Hematopoietic multipotent progenitor cell (in vitro differentiated cells): ENCODE data around the gene RCN1. TPM values are rescaled to one million over a fixed set of nuclear protein-coding genes. Genes with fewer than 3 reads are reported as not detected.
"Not testable (repeated sequence)": the region's sequence is repeated elsewhere in the genome, so short reads cannot be mapped to it uniquely, and the experiment has no call there.

ENCODE experiments used
- DNase-seq, 3 donors: peaks; one replicate each; pipeline ENCODE4 v3.0.0-alpha.2; 2011 to 2015; ENCODE audit warnings: low read depth in 2 of 3, low spot score in 2 of 3
- total RNA-seq: library from RNA; depleted of rRNA; stranded (reverse); fragments of >200 nt; gene quantifications from one replicate; pipeline ENCODE4 v1.2.3, GENCODE V29; 2012

The RCN1 gene
- total RNA-seq, 1 donor = 35.3 TPM

GRCh38 chr11:32073644-32074026, 17.2 kb upstream of the RCN1 start:
- DNase-seq = no peak

- no peak for DNase-seq
These were observed 11.3 kb upstream of the RCN1 start for GRCh38 chr11:32079553-32079952.

GRCh38 chr11:32080361-32080980, 10.4 kb upstream of the RCN1 start:
- no peak for DNase-seq

GRCh38 chr11:32081129-32081641, 9.7 kb upstream of the RCN1 start:
- peak in 1 of 3 donors; percentile 11 for DNase-seq

GRCh38 chr11:32081901-32082300, 9.0 kb upstream of the RCN1 start:
- DNase-seq = no peak

- DNase-seq = no peak
These were observed 8.4 kb upstream of the RCN1 start for GRCh38 chr11:32082346-32082986.

- no peak for DNase-seq
These were observed 3.3 kb upstream of the RCN1 start for GRCh38 chr11:32087597-32087996.

- peak in 2 of 3 donors; percentile 39 to 49 for DNase-seq
These were observed 2.5 kb upstream of the RCN1 start for GRCh38 chr11:32088117-32088941.

- DNase-seq = no peak
These were observed 1.8 kb downstream of the RCN1 start for GRCh38 chr11:32092581-32093170.

GRCh38 chr11:32094923-32095322, 4.0 kb downstream of the RCN1 start:
- DNase-seq = no peak

- DNase-seq = no peak
These were observed 7.4 kb downstream of the RCN1 start for GRCh38 chr11:32098142-32098903.

GRCh38 chr11:32099516-32099915, 8.6 kb downstream of the RCN1 start:
- DNase-seq = no peak

GRCh38 chr11:32100495-32100894, 9.6 kb downstream of the RCN1 start:
- no peak for DNase-seq

- DNase-seq = no peak
These were observed 10.9 kb downstream of the RCN1 start for GRCh38 chr11:32101791-32102190.

- DNase-seq = not testable (repeated sequence)
These were observed 12.3 kb downstream of the RCN1 start for GRCh38 chr11:32103121-32103719.

GRCh38 chr11:32103941-32104340, 13.1 kb downstream of the RCN1 start:
- DNase-seq = no peak

- no peak for DNase-seq
These were observed 15.1 kb downstream of the RCN1 start for GRCh38 chr11:32105871-32106560.

GRCh38 chr11:32107647-32108046, 16.8 kb downstream of the RCN1 start:
- DNase-seq = no peak

- no peak for DNase-seq
These were observed 17.7 kb downstream of the RCN1 start for GRCh38 chr11:32108576-32108975.
